Myocyte (in vitro differentiated cells): Measurements from ENCODE around the gene CRLF1. TPM values are rescaled to one million over a fixed set of nuclear protein-coding genes. Genes with fewer than 3 reads are reported as not detected.

ENCODE experiments used
- DNase-seq: peaks from one replicate; pipeline ENCODE4 v3.0.0-alpha.2; 2012; ENCODE audit warnings: low read depth
- total RNA-seq: library from RNA; depleted of rRNA; stranded (reverse); fragments of >200 nt; gene quantifications from 2 replicates; pipeline ENCODE4 v1.2.3, GENCODE V29; 2014

The CRLF1 gene
- total RNA-seq, 1 donor from 2014 or later, result 0.11 TPM

DNA sequence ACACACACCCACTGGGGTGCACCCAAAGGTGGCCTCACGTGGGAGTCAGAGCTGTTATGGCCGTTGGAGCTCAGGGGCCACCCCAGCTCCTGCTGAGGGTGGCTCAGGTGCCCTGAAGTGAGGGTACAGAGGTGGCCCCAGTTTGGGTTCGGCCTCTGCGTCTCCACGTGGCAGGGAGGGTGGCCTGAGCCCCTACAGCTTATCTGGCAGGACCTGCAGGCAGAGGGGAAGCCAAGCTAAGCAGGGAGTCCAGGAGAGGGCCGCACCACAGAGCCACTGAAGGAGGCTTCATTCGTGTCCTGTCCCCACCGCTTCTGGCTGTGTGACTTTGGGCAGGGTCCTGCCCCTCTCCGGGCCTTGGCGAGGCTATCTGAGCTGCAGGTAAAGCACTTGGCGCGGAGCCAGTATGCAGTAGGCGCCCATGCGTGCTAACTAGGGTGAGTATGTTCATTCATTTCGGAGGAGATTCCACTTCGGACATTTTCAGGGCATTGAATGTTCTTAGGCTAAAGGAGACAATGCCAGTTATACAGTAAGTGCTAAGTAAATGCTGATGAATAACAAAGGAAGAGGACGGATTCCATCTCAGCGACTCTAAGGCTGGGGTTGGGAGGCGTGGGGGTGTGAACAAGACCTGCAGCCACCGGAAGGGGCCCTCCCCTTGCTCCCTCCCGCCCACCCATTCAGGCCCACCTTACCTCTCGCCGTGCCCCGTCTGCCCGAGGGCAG, 13.1 kb downstream of the CRLF1 start:
- no peak for DNase-seq

DNA sequence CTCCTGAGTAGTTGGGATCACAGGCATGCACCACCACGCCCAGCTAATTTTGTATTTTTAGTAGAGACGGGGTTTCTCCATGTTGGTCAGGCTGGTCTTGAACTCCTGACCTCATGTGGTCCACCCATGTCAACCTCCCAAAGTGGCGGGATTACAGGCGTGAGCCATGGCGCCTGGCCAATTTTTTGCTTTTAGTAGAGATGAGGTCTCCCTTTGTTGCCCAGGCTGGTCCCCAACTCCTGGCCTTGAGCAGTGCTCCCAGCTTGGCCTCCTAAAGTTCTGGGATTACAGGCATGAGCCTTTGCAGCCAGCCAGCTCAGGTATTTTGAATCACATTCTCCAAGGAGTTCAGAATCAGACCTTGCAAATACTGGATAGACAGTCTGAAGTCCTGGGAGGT, 13.9 kb downstream of the CRLF1 start:
- peak; percentile 18 for DNase-seq

GRCh38 chr19:18591735-18592385, 14.7 kb downstream of the CRLF1 start:
- DNase-seq, result no peak

GRCh38 chr19:18590273-18591272, 16.0 kb downstream of the CRLF1 start:
- DNase-seq, result peak; percentile 13

GRCh38 chr19:18589380-18590272, 17.0 kb downstream of the CRLF1 start:
- DNase-seq, result peak; percentile 50

DNA sequence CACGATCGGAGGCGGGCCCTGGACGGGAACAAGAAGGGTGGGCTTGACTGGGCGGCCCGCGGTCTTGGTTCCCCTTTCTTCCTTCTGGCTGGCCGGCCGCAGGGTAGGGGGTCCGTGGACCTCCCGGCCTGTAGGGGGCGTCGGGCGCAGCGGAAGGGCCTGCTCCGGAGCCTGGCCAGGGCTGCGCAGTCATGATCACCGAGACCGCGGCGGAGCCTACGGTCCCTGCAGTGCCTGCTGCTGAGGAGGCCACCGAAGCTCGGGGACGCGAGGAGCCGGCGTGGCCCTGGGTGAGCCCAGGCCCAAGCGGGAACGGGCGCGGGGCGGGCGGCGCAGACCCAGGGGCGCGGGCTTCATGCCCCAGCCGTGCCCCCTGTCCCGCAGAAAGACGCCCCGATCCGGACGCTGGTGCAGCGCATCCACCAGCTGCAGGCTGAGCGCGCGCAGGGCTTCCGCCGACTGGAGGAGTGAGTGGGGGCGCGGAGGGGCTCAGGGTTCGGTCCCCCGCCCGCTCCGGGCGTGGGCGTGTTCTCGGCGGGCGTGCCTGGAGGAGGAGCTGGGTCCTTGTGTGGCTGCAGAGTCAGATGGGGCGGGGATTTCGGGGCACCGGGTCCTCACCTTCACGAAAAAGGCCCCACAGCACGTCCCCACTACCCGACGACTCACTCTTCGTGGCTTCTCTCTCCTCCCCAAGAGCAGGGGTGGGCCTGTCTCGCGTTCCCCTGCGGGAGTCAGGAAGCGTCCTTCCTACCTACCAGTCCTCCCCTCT, 17.8 kb downstream of the CRLF1 start, which contains the start of gene REX1BD:
Gene REX1BD, plus strand, starts transcription at position 188 of the 769 bp plus-strand sequence. Its CDS starts 4 bp downstream, at position 192.
- DNase-seq, result peak; percentile 84

- DNase-seq, result no peak
Measured at GRCh38 chr19:18587962-18588610, 18.5 kb downstream of the CRLF1 start.

- DNase-seq, result no peak
Measured at GRCh38 chr19:18587561-18587960, 19.0 kb downstream of the CRLF1 start.

DNA sequence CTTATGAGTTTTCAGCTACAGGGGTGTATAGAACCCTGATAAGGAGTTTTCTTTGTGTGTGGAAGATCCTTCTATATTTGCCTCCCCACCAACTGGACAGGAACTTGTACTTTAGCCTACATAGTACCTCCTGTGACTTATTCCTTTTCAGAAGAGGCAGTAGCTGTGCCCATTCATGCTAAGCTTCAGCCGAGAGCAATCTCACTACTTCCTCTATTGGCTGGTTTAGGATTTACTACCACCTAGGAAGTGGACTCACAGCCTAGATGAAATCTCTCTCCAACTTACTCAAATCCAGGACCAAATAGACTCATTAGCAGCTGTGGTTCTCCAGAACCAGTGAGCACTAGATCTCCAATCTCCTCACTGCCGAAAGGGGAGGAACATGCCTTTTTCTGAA, 20.3 kb downstream of the CRLF1 start:
- no peak for DNase-seq

DNA sequence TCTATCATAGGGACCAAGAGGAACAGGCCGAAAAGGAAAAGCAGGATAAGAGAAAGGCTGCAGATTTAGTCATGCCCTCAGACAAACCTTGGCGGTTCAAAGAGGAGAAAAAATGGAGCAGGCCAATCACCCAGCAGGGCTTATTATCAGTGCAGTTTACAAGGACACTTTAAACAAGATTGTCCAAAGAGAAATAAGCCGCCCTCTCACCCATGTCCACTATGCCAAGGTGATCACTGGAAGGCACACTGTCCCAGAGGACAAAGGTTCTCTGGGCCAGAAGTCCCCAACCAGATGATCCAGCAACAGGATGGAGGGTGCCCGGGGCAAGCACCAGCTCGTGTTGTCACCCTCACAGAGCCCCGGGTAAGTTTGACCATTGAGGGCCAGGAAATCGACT, 26.3 kb downstream of the CRLF1 start:
- no peak for DNase-seq

DNA sequence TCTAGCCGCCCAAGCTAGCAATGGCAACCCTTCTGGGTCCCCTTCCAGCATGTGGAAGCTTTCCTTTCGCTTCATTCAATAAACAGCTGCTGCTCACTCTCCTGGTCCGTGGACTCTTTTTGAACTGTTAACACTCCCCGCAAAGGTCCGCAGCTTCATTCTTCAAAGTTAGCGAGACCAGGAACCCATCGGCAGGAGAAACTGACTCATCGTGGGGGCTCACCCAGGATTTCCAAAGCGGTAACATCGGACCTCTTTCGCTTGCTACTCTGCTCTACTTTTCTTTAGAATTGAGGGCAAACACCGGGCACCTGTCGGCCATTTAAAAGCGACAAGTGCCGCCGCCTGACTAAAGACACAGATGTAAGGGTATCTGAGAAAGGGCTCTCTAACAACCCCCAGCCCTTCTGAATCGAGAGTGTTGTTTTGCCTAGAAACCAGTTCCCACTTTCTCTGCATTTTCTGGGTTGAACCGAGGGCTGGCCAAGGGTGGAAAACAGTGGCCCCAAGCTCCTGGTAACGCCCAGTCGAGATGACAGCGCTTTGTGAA, 29.2 kb downstream of the CRLF1 start:
- no peak for DNase-seq

- DNase-seq, result no peak
Measured at GRCh38 chr19:18576383-18576782, 30.2 kb downstream of the CRLF1 start.

DNA sequence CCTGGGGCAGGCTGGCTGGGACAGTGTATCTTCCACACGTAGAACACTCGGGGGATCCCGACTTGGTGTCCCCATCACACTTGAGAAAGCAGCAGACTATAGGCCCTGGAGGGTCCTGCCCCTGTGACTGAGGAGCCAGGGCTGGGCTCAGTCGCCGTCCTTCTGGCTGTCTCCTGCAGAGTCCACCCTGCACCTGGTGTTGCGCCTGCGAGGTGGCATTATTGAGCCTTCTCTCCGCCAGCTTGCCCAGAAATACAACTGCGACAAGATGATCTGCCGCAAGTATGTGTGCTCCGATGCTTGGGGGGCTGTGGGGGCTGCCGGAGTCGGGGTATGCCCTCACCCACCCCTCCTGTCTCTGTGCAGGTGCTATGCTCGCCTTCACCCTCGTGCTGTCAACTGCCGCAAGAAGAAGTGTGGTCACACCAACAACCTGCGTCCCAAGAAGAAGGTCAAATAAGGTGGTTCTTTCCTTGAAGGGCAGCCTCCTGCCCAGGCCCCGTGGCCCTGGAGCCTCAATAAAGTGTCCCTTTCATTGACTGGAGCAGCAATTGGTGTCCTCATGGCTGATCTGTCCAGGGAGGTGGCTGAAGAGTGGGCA, 31.8 kb downstream of the CRLF1 start:
- no peak for DNase-seq

DNA sequence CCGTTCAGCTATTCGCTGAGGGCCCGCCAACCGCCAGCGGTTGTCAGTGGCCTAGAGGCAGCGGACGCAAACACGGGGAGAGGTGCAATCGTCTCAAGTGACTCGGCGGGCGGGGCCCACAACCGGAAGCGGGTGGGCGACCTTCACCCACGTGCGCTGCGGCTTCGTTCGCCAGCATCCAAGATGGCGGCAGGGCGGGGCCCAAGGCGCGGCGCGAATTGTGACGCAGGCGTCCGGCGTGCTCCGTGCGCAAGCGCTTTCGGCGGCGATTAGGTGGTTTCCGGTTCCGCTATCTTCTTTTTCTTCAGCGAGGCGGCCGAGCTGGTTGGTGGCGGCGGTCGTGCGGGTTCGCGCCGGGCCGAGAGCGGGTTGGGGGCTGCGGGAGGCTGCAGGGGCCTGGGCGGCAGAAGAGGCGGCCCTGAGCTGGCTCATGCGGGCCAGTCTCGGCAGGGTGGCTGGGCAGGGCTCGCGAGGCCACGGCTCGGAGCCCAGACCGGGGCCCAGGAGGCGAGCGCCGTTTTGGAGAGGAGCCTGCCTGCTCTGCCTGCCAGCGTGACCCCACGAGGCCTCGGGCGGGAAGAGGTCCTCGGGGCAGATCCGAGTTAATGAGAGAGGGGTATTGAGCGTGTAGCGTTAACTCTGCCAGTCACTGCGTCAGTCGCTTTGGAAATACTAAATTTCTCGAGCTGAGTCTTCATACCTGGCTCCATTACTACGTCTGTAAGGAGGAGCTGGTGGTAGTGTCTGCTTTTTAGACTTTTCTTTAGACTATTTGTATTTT, 34.8 kb downstream of the CRLF1 start, which contains the start of gene UBA52:
Gene UBA52, plus strand, starts transcription at position 294 of the 781 bp plus-strand sequence. CDS start 1,444 bp downstream, outside the sequence.
- DNase-seq, result peak; percentile 97

DNA sequence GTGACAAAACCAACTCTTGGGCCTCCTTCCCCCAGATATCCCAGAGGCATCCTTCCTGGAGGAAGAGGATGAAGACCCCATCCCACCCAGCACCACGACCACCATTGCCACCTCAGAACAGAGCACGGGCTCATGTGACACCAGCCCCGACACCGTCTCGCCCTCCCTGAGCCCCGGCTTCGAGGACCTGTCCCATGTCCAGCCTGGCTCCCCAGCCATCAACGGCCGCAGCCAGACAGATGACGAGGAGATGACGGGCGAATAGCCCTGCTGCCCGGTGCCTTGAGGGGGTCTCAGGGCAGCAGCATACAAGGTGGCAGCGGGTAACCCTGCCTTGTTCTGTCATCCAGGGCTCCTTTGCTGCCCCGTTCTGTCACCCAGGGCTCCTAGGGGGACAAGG, 38.2 kb downstream of the CRLF1 start:
- DNase-seq, result no peak

DNA sequence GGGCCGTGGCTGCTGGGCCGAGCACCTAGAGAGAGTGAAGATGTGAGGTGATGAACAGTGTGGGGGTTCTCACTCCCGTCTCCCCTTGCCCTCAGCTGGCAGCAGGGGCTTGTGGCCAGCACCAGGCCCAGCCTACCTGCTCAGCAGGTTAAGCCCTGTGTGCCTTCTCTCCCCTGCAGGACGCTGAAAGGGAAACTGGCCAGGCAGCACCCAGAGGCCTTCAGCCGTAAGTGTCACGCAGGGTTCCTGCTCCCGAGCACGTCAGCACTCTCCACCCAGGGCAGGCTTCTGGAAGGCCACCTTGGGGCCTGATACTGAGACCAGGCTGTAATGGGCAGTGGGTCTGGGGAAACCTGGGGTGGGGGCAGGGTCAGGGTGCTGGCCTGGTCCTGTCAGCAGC, 39.6 kb downstream of the CRLF1 start:
- DNase-seq, result no peak

- no peak for DNase-seq
Measured at GRCh38 chr19:18562086-18562485, 44.5 kb downstream of the CRLF1 start.

DNA sequence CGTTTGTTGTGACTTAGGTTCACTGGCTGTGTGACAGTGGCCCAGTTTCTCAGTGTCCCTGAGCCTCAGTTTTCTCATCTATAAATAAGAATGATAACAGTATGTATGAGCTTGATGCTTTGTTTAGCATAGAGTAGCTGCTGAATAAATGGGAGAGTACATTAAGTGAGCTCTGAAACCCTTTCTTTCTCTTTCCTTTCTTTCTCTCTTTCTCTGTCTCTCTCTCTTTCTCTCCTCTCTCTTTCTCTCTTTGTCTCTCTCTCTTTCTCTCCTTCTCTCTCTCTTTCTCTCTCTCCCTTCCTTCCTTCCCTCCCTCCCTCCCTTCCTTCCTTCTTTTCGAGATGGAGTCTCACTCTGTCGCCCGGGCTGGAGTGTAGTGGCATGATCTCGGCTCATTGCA, 46.9 kb downstream of the CRLF1 start:
- no peak for DNase-seq
